GM21423 (cell line): ENCODE data around the gene EIF2D.

Source experiments
- ATAC-seq: cut with Tn5 transposase; IDR thresholded peaks from one replicate; pipeline ENCODE4 v1.9.1; 2021; ENCODE audit warnings: mild to moderate bottlenecking, moderate library complexity; ENCODE audit not compliant: unreplicated experiment

EIF2D gene

DNA sequence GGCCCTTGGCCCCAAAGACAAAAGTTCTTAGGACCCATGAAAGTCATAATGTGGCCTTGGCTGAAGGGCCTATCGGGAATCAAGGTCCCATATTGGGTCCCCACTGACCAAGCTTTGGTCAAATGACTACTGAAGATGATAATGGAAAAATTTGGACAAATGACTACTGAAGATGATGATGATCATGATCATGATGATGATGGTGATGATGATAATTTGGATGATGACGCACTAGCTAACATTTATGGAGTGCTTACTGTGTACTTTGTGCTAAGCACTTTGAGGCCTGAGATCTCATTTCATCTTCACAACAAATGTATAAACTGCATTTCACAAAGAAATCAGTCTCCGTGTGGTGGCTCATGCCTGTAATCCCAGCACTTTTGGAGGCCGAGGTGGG is 39.4 kb downstream of the EIF2D start:
- no peak for ATAC-seq

DNA sequence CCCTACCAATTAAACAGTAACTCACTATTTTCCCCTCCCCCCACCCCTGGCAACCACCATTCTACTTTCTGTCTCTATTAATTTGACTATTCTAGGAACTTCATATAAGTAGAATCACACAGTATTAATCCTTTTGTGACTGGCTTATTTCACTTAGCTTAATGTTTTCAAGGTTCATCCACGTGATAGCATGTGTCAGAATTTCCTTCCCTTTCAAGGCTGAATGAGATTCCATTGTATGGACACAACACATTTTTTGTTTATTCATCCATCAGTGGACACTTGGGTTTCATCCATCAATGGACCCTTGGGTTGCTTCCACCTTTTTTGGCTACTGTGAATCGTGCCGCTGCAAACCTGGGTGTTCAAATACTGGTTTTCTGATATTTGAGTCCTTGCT is 41.7 kb downstream of the EIF2D start:
- no peak for ATAC-seq

DNA sequence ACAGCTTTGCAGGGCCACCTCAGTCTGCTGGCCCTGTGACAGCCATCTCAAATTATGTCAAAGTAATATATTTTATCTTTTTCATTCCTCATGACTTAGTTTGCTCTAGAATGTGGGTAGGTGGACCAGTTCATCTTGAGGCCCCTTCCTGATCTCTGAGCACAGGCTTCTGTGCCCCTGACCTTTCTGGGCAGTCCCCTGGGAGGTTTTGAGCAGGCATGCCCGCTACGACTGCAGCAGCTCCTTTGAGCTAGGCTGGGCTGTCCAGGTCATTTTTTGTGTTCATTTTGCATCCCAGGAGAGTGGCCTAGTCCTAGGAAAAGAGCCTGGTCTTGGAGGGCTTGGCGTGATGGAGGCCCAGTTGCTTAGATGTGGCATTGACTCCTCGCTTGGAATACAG is 42.7 kb downstream of the EIF2D start:
- no peak for ATAC-seq

DNA sequence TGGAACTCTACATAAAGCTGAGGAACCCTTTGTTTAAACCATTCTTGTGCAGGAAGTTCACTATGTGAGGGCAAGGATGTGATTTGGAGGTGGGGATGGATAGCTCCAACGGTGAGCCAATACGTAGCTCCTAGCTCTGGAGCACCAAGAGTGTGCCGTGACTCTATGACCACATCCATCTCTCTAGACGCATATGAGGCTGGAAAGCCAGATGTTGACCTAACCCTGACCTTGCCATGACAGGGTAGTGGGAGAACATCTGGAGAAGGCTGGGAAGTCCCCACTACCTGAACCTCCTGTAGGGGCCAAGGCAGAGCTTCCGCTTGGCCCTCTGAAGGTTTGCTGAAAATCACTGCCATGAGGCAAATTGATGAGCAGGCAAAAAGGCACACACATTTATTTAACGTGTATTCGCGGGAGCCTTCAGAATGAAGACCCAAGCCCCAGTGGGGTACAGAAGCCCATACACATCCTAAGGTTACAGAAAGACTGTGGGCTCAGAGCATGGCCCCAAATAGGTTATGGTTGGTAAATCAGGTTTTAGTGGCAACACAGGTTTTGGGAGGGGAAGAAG is 43.4 kb downstream of the EIF2D start:
- ATAC-seq, result no peak

DNA sequence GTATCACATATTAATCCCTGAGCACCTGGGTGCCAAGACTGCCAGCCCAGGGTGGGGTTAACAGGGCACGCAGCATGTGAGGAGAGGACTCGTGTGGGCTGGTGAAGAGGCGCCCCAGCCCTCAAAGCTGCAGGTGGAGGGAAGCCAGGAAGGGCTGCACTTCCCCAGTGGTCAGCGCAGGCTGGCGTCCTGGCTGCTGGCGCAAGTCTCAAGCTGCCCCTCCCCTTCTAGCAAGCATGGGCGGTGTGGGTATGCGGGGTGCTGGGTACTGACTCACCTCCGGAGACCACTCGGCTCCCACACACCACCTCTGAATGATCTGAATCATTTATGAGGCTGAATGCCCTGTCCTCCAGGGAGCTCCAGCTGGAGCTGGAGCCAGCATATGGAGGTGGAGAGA is 44.0 kb downstream of the EIF2D start:
- no peak for ATAC-seq

DNA sequence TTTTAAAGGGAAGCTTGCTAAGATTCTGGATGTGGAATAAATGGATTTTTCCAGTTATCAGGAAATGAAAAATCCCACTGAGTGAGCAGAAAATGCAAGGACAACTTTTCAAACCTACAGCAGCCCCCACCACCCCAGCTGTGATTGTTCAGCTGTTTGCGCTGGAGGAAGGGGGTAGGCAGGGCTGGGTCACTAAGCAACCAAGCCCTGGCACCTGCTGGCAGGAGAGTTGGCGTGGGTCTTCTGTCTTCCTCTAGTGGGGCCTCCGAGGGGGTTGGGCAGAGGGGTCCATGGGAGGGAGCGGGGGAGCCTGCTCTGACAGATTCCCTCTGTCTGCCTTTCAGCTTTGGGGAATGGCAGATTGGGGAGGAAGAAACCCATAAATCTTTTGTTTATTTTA is 45.3 kb downstream of the EIF2D start:
- ATAC-seq, result no peak

DNA sequence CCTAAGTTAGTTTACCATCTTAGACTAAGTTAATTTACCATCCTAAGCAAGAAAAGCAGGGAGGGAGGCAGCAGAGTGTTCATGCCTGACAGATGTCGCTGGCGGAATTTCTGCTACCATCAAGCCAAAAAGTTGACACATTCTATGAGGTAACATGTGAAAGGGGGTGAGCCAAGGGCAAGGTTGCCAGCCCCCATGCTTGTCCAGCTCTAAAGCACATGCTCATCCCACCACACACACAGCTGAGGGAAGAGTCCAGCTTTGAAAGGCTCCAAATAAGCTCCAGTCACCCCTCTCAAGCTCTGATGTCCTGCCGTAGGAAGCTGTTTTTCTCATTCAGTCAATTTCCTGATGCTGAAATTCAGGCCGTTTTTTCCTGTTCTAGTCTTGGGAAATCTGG is 46.3 kb downstream of the EIF2D start:
- no peak for ATAC-seq

DNA sequence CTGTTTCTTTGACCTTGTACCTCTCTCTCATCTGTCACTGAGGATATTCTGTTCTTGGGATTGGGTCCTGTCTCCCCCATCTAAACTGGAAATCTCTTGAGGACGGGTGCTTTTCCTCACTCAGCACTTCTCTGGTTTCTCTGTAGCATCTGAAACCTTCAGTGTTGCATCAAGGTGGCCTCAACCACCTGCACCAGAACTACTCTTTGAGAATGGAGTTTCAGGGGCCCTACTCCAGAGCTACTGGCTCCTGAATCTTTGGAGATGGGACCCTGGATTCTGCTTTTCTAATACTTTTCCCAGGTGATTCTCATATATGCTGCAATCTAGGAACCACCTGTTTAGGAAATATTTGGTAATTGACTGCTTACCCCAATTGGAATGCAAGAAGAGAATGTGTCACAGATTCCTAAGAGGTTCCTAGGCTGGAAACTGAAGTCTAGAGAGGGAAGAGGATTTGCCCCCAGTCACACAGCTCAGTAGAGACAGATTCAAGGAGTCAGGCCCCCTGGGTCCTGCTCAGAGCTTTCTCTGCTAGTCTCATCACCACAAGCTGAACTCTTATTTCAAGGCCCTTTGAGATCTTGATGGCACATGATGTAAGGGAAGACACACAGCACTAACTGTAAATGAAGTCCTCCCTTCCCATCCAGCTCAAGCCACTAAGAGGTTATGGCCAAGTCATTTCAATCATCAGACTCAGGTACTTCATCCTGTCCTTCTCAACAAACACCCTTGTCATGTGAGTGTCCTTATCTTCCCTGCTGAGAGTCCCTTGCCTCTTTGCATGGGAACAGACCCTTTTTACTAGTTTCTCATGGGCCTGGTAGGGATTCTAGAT is 48.7 kb downstream of the EIF2D start:
- ATAC-seq, result peak; percentile 31

DNA sequence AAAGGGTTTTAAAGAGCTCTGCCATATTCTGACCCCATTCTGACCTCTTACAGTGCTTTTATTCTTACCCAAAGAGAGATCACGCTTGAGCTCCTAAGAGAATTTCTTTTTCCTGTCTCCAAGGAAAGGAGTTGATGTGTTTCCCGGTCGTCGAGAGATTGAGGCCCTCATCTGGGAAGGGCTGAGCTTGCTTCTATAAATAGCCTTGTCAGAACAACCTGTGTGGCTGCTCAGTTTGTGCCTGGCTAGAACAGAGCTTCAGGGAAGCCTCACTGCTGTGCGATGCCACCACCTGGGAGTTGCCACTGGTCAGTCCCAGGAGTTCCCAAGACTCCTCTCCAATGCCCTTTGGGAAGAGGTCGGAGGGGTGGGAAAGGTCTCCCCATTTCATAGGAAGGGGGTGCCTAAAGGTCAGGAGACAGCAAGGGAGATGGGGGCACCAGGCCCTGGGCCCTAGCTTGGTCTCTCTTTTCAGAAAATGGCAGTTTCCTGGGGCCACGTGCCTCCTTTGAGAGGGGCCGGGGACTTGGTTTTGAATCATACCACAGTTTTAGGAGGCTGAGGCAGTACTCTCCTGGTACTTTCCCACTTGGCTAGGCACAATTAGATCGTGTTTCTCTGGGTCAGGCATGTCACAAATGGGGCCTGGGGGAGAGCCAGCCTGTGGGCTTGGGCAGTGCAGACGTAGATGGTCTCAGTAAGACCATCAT is 52.1 kb downstream of the EIF2D start:
- ATAC-seq, result no peak

DNA sequence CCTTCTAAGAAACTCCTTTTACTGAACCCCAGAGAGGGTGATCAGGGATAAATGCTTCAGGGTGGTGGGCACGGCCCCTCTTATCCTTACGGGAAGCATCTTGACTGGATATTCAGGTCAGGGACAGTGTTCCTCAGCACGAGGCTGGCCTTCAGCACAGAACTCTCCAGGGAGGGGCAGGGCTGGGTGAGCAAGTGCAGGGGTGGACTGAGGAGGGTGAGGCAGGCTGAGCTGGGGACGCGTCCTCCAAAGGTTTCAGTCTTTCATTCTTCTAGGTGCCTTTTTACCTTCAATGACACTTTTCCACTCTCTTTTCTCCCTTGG is 52.6 kb downstream of the EIF2D start:
- ATAC-seq, result no peak

DNA sequence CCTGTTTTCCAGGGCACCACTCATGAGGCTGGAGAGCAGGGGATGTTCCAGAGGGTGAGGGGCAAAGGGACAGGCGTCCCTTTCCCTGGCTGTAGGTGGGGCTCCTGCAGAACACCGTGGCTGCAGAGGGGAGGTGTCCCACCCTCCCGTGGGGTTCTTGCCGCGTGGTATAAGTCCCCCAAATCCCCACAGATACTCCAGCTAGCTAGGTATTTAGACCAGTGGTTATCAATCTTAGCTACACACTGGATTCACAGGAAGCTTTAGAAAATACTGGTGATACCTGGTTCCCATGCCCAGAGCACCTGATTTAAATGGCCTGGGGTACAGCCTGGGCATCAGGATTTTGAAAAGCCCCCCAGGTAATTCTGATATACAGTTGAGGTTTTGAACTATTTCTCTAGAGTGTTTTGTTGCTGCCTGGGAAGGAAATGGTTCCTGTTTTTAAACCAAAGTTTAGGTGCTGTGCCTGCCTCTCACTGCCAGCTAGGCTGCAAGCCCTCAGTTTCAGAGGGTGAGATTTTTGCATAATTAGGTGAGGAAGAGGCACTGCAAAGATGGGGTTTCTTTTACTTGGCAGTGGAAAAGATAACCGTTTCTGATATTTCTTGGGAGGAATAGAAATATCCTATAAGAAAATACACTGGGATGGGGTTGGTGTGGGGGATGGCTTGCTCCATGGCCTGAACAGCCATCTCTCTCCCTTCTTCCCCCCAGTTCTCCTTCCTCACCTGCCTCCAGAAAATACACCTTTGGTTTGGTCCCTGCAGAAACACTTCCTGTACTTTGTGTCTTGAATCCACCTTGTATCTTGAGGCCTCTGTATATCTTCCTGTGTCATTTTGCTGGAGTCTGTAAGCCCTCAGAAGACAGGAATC is 53.2 kb downstream of the EIF2D start:
- ATAC-seq, result no peak

DNA sequence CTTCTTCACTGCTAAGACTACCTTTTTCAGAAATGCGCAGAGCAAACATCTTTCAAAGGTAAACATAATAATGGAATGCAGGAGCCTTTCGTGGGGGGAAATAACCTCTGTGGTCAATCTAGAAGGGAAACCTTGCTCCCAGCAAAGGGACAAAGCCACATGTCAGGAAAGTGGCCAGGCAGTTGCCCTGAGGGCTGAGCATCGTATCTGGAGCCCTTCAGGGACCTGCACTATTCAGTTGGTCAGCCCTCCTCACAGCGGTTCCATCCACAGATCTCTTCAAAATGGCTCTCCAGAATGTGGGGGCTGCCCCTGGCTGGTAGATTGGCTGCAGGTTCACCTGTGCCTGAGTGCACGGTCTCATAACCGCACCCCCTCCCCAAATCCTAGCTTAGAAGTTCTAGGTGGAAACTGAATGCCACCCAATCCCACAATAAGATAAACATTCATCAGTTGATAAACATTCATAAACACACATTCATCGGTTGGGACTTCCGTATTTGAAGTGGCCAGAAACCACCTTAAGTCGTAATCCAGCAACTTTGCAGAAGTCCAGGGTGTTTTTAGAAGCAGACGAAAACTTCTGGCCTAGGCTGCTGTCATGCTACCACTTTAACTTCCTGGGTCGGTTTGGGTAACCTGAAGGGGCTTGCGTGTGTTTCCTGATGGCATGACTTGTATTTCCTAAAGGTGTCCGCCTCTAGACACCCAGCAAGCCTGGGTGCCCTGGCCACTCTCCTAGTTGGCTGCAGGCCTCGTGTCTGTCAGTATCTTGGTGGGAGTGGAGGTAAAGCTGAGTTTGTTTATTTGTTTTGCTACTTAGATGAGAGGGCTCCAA is 54.4 kb downstream of the EIF2D start:
- ATAC-seq, result no peak

DNA sequence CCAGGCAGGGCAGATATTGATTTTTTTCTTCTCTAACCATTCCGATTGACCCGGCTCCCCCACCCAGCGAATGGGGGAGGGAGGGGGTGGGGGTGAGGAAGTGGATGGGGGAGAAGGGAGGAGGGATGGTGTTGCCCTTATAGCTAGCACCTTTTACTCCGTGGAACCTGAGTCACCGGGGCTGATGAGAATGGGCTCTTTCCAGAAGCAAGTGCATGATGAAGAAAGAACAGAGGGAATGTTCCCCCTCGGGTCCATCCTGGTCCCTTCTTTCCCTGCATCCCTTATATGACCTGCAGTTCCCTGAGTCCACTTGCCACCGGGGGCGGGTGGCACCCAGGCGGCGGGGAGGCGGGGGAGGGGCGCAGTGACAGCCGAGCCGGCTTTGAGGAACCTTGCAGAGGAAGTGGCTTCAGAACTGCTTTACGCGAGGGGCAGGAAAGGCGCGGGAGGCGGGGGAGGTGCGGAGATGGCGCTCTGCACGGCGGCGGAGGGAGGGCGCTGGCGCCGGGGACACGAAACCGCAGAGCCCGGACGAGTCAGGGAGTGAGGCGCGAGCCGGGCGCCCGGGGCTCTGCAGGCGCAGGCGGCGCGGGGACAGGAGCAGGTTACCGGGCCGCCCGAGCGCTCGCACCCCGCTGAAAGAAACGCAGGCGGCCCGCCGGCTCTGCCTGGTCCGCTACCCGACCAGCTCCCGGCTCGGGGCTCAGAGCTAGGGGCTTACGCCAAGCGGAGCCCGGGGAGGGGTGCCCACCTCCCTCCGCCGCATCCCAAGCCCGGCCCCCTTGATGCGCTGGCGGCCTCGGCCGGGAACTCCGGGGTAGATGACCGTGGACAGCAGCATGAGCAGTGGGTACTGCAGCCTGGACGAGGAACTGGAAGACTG is 55.3 kb downstream of the EIF2D start:
- peak; percentile 51 for ATAC-seq

DNA sequence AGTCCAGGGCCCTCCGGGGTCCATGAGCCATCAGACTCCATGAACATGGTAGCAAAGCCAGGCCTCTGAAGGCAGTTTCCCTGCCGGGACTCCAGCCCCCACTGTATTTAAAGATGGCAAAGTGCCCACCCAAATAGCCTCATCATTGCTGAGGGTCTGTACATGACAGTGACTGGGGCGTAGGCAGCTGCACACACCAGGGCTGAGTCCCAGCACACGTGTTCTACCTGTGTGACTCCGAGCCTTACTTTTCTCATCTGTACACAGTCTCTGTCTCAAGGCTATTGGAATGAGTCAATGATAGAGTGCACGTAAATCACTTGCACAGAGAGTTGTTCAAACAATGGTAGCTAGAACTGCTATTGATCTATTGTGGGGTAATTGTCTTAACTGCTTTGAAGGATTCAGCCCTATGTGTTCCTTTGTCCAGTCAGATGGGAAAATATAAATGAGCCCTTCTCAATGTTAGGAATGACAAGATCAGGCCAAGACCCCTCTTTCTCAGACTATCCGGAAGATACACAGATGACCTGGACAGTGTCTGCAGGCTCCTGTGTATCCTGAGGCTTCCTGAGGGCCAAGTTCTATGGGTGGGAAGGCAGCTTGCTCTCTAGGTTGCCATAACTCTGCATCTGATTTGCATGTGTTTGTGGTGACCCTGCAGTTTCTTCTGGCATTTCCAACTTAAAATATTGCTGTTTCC is 56.1 kb downstream of the EIF2D start:
- no peak for ATAC-seq

DNA sequence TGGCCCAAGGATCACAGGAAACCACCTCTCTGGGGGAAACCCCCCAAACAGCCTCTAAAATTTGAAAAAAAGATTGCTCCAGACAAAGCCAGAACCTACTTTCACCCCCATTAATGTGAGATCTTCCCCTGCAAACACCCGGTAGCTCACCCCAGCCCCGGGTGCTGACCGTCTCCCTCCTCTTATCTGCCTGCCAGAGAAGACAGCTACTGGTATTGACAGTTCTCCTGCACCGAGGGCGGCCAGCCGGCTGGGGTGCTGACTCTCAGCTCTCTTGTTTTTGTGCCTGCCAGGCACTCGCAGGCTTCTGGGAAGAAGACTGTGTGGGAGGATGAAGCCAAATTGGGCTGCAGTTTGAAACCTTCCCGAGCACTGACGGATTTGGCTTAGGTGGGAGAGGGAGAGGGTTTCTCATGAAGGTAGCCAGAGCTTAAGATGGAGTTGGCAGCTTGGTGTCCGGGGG is 56.8 kb downstream of the EIF2D start:
- no peak for ATAC-seq

DNA sequence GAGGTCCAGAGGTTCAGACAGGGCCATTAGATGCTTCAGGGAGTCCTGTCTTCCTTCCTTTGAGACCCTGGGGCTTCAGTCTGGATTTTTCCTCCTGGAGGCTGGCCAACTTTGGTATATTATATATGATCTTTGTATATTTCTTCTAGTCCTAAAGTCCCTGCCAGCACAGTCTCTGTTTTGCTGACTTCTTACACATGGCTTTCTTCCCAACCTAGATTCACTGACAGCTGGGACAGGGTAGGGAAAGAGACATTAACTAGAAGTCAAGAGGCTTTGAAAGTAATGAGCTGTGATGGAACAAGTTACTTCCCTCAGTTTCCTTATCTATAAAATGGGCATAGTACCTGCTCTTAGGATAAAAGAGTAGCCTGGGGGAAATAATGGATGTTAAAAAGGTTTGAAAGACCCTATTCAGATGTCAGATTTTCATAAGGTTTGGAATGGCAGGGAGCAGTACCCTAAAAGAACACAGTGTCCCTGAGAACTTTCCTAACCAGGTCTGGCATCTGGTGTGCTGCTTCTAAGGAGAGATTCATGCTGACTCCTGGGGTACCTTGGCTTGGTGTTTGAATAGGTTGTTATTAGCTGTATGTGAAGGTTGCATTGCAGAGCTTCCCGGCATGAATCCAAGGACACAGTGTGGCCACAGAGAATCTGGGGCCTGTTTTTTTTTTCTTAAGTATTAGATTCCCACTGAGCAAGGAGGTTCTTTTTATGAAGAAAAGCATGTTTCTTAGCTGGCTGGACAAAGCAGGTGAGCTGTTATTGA is 57.4 kb downstream of the EIF2D start:
- no peak for ATAC-seq

DNA sequence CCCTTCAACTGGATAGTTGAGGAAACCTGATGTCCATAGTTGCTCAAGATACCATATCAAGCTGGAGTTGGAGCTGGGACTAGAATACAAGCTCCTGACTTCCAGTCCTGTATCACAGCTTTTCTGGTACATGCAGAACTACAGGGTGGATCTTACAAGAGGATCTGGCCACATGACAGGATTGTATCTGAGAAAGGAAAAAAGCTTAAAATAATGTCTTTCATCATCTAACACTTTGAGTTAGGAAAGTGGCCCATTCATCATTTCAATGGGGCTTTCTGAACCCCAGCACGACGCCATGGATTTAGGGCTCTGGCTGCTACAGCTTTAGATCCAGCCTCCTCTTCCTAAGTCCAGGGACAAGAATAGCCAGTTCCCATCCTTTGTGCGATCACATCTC is 58.1 kb downstream of the EIF2D start:
- ATAC-seq, result no peak

DNA sequence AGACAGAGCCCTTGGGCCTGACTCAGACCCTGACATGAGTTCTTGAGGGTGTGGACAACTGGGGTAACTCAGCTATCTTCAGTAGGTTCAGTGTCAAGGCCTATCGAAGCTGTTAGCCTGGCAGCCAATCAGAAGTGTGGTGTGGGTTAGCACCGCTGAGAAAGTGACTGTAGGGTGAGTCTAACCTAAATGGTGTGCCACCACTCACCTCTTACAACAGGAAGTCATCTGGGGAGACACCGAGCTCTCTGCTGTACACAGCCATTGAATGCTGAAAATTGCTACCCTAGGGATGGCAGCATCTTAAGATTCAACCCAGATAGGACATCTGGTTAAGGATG is 60.3 kb downstream of the EIF2D start:
- ATAC-seq, result no peak
